Activated T-helper 1 cell treated with anti-CD3 and anti-CD28 coated beads, Interleukin-12 subunit alpha, Interleukin-12 subunit beta, Interleukin-2, Interleukin-4 antibody, amounts not matched to agents 30 ng/mL and 10 ng/mL and 1 ng/mL, durations not matched to agents 14 hours and 24 hours and 36 hours (primary cell): Measurements from ENCODE around the gene SRPX. TPM values are rescaled to one million over a fixed set of nuclear protein-coding genes. Genes with fewer than 3 reads are reported as not detected.

Experiments
- DNase-seq: peaks from one replicate; pipeline ENCODE4 v3.0.0; 2021; ENCODE audit warnings: low spot score
- H3K27ac Mint-ChIP-seq: one replicate; pipeline ENCODE4 v1.8.0; 2021; ENCODE audit warnings: mild to moderate bottlenecking, mixed read lengths
- H3K27me3 Mint-ChIP-seq: one replicate; pipeline ENCODE4 v1.8.0; 2022; ENCODE audit warnings: mild to moderate bottlenecking, moderate library complexity, mixed read lengths; ENCODE audit not compliant: insufficient read depth
- H3K36me3 Mint-ChIP-seq: one replicate; pipeline ENCODE4 v1.8.0; 2021; ENCODE audit warnings: low read depth, mixed read lengths
- H3K4me1 Mint-ChIP-seq: one replicate; pipeline ENCODE4 v1.8.0; 2021; ENCODE audit warnings: low read depth, mixed read lengths
- H3K4me3 Mint-ChIP-seq: one replicate; pipeline ENCODE4 v1.8.0; 2021; ENCODE audit warnings: mild to moderate bottlenecking, moderate library complexity, mixed read lengths
- H3K9me3 Mint-ChIP-seq: one replicate; pipeline ENCODE4 v1.8.0; 2021; ENCODE audit warnings: mixed read lengths
- intact Hi-C: fragments of 100-400 bp; cut with micrococcal nuclease; formaldehyde crosslinking; loops from one replicate; pipeline ENCODE4 v1.15.1; 2024
- total RNA-seq: library from RNA; stranded (reverse); gene quantifications from 2 replicates; pipeline ENCODE4 v1.2.3, GENCODE V29; 2022

The SRPX gene
- total RNA-seq, 1 donor from 2014 or later: not detected

DNA sequence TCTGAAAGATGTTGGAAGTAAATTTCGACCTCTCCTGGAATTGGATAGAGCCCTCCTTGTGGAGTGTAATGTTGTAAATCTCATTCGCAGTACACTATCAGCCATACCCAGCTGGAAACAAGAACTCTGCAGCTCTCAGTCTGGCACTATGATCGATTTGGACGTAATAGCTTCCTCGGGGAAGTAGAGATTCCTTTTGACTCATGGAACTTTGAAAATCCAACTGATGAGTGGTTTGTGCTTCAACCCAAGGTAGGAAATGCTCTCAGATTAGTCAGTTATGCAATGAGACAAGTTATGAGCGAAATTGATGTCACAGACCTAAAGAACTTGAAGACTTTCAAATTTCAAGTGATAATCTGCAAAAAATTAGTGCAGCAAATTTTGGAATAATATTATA lies 110.4 kb downstream of the SRPX start:
- intact Hi-C loops: no loop called here
- no peaks in the 10 kb centered on the region for H3K9me3 Mint-ChIP-seq
- DNase-seq: no peak
- peaks cover 2% of the 10 kb centered on the region for H3K27me3 Mint-ChIP-seq
- no peaks in the 10 kb centered on the region for H3K4me1 Mint-ChIP-seq
- H3K36me3 Mint-ChIP-seq: no peaks in the 10 kb centered on the region
- H3K4me3 Mint-ChIP-seq: no peak overlapping the region
- H3K27ac Mint-ChIP-seq: no peak overlapping the region

DNA sequence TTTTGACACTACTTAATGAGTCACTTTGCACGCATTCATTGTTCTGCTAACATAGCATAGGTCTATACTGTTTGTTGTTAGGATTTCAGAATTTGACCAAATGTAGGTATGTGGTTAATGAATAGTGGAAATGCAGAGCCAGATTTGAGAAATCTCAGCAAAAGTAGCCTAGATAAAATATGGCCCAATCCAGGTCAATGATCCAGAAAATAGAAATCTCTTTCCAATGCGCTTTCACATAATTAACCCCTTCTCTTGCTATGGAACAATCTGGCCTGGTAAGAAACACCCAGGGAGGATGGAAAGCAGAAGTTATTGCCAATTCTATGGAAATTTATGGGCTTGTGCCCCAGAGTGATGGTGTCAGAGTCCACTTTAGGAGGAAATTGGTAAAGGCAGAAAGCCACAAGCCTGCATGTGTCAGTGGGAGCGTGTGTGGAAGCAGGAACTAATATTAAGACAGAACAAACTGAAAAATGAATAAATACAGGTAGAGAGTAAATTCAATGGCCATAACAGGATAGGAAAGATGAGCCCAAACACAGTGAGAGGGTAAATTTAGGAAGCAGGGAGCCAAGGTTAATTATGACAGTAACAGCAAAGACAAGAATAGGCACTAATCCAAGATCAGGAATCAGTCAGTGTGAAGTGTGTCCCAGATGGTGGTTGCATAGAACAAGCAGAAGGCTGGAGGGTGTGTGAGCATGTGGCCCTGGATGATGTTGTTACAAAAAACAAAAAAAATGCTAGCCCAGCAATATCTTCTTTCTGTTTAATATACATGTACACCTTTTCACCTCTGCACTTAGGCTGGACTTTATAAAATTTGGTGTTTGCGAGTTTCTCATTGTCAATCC lies 111.4 kb downstream of the SRPX start:
- no peaks in the 10 kb centered on the region for H3K9me3 Mint-ChIP-seq
- H3K4me1 Mint-ChIP-seq: no peaks in the 10 kb centered on the region
- peaks cover 2% of the 10 kb centered on the region for H3K27me3 Mint-ChIP-seq
- intact Hi-C loops: no loop called here
- no peak for DNase-seq
- H3K36me3 Mint-ChIP-seq: no peaks in the 10 kb centered on the region
- H3K27ac Mint-ChIP-seq: no peak overlapping the region
- H3K4me3 Mint-ChIP-seq: no peak overlapping the region

DNA sequence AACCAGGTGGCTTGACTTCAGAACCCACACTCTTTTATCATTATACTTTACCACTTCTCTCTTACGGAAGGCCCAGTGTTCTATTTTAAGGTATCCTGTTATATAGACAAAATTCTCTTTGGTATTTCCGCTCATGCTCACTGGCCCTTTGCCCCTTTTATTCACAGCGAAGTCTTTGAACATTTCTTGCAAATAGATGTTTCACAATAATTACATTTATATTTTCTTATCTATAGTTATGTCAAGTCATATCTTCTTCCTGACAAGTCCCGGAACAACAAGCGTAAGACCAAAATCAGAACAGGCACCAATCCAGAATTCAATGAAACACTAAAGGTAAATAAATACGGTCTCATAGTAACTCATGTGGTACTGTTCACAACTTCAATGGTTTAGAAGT lies 112.3 kb downstream of the SRPX start:
- Mint-ChIP-seq H3K36me3 (no peaks in the 10 kb centered on the region), H3K27ac (no peak overlapping the region), H3K4me3 (no peak overlapping the region), H3K27me3 (no peaks in the 10 kb centered on the region), H3K9me3 (no peaks in the 10 kb centered on the region), H3K4me1 (no peaks in the 10 kb centered on the region)
- intact Hi-C loops: no loop called here
- no peak for DNase-seq

DNA sequence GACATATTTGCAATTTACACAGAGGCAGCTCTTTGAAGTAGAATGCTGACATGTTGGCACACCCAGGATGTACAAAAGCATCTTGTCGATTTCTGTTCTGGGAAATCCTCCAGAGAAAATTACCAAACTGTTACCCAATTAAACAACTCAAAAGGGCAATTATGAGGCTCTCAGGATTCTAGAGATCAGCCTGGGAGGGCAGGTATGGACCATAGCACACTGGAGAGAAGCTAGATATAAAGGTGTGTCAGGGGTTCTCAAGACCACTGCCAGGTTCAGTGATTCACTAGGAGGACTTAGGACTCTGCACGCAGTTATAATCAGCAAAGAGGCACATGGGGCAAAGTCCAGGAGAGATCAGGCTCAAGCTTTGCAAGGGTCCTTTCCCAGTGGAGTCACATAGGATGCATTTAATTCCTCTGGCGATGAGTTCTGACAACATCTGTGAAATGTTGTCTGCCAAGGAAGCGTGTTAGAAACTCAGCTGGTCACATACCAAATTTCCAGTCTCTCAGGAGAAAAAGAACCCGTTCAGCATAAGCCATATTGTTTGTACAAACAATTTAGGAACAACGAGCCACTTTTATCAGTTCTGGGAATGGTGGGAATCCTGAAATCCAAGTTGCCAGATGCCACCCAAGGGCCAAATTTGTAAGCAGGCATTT lies 113.5 kb downstream of the SRPX start:
- Mint-ChIP-seq H3K27ac (no peak overlapping the region), H3K27me3 (no peaks in the 10 kb centered on the region), H3K4me3 (no peak overlapping the region), H3K9me3 (no peaks in the 10 kb centered on the region), H3K36me3 (no peaks in the 10 kb centered on the region), H3K4me1 (no peaks in the 10 kb centered on the region)
- DNase-seq: no peak
- intact Hi-C loops: no loop called here

DNA sequence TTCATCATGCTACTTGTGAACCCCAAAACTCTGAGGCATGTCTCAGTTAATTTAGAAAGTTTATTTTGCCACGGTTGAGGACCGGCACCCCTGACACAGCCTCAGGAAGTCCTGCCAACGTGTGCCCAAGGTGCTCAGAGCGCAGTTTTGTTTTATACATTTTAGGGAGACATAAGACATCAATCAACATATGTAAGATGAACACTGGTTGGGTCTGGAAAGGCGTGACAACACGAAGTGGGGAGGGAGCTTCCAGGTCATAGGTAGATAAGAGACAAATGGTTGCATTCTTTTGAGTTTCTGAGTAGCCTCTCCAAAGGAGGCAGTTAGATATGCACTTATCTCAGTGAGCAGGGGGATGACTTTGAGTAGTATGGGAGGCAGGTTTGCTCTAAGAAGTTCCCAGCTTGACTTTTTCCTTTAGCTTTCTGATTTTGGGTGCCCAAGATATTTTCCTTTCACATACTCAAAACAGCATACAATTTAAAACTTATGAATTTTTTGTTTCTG lies 115.4 kb downstream of the SRPX start:
- no peak for DNase-seq
- intact Hi-C loops: no loop called here
- H3K27me3 Mint-ChIP-seq: no peaks in the 10 kb centered on the region
- H3K9me3 Mint-ChIP-seq: no peaks in the 10 kb centered on the region
- H3K36me3 Mint-ChIP-seq: no peaks in the 10 kb centered on the region
- H3K4me3 Mint-ChIP-seq: no peak overlapping the region
- H3K27ac Mint-ChIP-seq: no peak overlapping the region
- no peaks in the 10 kb centered on the region for H3K4me1 Mint-ChIP-seq

DNA sequence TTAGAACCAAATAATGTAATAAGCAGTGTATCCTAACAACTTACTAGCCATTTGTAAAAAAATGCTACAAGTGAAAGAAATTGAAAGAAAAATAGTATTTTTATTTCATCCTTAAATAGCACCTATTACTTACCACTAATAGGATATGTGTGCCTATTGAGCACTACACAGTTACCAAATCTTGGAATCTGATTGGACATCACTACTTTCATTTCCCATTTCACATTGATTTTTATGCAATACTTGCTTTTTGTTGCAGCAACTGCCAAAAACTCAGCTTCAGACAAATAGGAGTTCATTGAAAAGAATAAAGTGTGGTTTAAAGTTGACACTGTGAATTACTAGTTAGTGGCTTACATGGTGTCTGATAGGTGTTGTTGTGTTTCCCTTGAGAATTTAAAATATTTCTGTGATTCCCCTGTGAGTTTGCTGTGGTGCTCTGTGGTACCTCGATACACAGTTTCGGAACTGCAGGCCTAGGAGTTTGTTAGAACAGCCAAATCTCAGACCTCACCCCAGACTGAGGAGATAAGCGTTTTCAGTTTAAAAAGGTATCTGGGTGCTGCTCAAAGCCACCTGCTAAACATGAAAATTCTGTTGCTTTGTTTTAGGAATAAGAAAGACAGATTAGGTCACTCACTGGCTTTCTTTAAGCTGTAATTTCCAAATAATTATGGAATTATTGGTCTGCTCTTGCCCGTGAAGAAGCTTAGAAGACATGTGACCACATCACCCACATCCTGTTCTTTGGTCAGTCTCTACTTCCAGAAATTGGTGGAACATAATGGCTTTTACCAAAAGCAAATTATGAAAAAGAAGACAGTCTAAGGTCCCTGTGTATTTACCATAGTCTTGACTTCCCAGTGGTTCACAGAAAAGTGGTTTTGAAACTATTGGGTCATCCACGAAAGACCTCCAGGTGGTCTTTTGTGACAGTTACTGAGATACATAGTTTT lies 116.5 kb downstream of the SRPX start:
- Mint-ChIP-seq H3K9me3 (peaks cover 2% of the 10 kb centered on the region), H3K4me1 (no peaks in the 10 kb centered on the region), H3K27ac (no peak overlapping the region), H3K36me3 (no peaks in the 10 kb centered on the region), H3K27me3 (no peaks in the 10 kb centered on the region), H3K4me3 (no peak overlapping the region)
- intact Hi-C loops: no loop called here
- DNase-seq: no peak

DNA sequence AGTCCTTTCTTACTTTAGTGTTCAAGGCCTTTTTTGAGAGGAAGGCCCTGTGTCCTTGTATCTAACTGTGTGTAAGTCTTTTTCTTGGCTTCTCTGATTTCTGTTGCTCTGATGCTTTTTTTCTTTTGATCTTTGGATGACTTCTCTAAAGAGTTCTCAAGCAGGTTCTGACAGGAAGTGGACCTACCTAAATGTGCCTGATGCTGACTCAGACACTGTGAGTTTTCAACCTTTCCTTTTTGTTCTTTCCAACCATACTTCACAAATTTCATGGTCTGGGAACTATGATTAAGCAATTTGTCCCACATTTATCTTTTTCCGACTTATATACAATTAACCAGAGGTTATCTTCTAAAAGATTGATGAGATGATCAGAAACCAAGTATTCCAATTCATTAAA lies 117.8 kb downstream of the SRPX start:
- H3K9me3 Mint-ChIP-seq: peaks cover 6% of the 10 kb centered on the region
- no peaks in the 10 kb centered on the region for H3K27me3 Mint-ChIP-seq
- H3K4me3 Mint-ChIP-seq: no peak overlapping the region
- no peak overlapping the region for H3K27ac Mint-ChIP-seq
- H3K4me1 Mint-ChIP-seq: no peaks in the 10 kb centered on the region
- H3K36me3 Mint-ChIP-seq: no peaks in the 10 kb centered on the region
- DNase-seq: no peak
- intact Hi-C loops: no loop called here

DNA sequence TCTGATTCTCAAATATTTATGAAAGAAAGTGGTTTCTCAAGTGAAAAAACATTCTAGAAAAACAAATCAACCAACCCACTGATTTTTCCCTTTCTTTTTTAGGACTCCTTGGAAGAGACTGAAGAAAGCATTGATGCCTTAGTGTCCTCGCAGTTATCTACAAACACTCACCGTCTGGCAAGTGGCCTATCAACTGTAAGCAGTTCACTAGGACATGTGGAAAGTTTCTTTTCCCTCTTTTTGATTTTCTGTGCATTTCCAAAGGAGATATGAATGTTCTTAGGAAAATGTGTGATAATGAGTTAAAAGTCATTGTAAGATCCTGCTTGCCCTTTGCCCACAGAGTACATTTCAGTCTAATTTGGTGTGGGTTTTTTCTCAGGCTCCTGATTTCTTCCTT lies 118.4 kb downstream of the SRPX start:
- no peaks in the 10 kb centered on the region for H3K36me3 Mint-ChIP-seq
- DNase-seq: no peak
- no peaks in the 10 kb centered on the region for H3K27me3 Mint-ChIP-seq
- intact Hi-C loops: no loop called here
- peaks cover 6% of the 10 kb centered on the region for H3K9me3 Mint-ChIP-seq
- no peak overlapping the region for H3K27ac Mint-ChIP-seq
- H3K4me3 Mint-ChIP-seq: no peak overlapping the region
- H3K4me1 Mint-ChIP-seq: no peaks in the 10 kb centered on the region

DNA sequence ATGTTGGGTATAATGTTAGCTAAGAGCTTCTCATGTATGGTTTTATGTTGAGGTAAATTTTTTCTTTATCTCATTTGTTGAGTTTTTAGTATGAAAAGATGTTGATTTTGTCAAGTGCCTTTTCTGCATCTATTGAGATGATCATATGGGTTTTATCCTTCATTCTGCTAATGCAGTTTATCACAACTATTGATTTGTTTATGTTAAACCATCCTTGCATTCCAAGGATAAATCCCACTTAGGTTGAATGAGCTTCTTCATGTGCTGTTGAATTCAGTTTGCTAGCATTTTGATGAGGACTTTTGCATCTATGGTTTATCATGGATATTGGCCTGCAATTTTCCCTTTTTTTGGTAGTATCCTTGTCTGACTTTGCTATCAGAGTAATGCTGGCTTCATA lies 121.0 kb downstream of the SRPX start:
- intact Hi-C loops: no loop called here
- Mint-ChIP-seq H3K27me3 (no peaks in the 10 kb centered on the region), H3K4me3 (no peak overlapping the region), H3K4me1 (no peaks in the 10 kb centered on the region), H3K36me3 (no peaks in the 10 kb centered on the region), H3K27ac (no peak overlapping the region), H3K9me3 (peaks cover 6% of the 10 kb centered on the region)
- no peak for DNase-seq

Other genes with a start within 250 kb of the SRPX start
- gene SYTL5, start 214.3 kb downstream of the SRPX start, total RNA-seq: not detected in 2 replicates
- 7.5 and 9.3 TPM in 2 replicates for gene RPGR, start 106.6 kb upstream of the SRPX start, total RNA-seq
- not detected in 2 replicates for gene OTC, start 131.7 kb upstream of the SRPX start, total RNA-seq